HG03095 (cell line): ENCODE results near the gene MRTFB.

Experiments used
- ATAC-seq: cut with Tn5 transposase; IDR thresholded peaks from one replicate; pipeline ENCODE4 v1.9.1; 2021; ENCODE audit warnings: moderate library complexity; ENCODE audit not compliant: unreplicated experiment

The MRTFB gene

DNA sequence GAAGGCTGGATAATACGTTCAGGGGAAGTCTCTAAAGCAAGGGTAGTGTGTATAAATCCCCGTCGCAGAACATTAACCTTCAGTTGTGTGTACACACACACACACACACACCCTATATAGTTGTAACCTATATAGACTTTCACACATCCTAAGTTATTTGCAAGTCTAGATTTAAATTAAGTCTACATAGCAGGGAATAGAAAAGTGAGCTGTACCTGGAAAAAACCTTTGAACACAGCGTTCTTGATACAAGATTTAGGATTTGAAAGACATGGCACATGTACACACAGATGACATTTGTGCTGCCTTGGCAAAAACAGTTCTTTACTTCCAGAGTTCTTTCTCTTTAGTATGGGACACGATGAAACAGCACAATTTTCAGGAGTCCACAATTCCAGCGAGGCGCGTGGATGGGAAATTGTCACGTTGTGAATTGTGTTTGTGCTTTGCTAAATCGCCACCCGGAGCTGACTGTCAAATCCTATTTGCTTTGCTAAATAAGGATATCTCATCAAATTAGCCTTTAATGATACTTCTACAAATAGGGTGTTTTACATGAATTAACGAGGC is 233.9 kb downstream of the MRTFB start:
- ATAC-seq: no peak

GRCh38 chr16:14306485-14307058 is 235.5 kb downstream of the MRTFB start:
- no peak for ATAC-seq

DNA sequence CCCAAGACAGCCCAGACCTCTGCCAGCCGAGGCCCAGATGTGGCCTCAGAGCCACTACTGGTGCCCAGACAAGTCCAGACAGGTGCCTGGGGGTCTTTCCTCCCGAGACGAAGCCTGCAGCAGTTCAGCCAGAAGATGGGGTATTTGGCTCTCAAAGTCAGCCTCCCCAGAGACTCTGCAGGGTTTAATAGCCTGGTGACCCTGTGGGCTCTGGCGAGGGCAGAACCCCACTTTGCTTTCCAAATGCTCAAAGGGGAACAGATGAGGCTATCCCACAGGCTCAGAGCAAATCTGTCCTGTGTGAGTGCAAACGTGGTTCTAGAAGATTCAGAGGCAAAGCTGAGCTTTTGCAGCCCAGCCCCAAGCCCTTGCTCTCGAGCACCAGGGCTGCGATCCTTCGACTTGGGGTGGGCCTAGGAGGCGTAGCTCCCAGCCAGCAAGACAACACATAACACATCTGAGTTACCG is 236.0 kb downstream of the MRTFB start:
- no peak for ATAC-seq

DNA sequence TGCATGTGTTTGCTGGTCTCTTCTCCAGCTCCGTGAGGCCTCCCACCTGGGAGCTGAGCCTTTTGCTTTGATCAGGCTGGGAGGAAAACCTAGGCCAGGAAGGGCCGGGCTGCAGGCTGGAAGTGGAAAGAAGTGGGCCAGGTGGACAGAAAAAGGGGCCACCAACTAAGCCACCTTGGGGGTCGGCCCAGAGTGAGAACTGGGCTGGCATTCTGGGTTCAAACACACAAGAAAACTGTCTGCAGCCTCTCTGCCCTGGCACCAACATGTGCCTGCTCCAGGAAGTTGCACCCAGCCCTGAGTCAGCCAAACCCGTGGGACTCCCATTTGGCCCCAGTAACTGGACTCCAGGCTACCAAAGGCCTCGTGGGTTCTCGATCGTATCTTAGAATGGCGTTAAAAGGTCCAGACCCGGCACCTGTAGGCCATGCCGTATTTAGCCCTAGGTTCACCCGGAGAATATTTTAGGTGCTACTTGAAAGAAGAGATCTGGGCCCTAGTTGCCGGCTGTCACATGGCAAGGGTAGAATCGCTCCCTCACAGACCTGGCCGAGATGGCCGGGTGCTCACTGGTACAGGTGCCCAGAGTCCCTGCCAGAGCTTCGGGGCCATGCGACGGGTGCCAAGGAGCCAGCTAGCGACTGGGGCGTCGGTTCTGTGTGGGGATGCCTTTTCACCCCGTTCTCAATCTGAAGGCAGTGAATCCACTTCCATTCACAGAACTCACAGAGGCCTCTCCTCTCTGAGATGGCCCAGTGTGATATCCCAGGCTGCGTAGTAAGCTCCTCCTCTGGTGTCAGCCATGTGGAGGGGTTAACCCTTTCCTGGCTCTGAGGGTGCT is 236.6 kb downstream of the MRTFB start:
- ATAC-seq: no peak

DNA sequence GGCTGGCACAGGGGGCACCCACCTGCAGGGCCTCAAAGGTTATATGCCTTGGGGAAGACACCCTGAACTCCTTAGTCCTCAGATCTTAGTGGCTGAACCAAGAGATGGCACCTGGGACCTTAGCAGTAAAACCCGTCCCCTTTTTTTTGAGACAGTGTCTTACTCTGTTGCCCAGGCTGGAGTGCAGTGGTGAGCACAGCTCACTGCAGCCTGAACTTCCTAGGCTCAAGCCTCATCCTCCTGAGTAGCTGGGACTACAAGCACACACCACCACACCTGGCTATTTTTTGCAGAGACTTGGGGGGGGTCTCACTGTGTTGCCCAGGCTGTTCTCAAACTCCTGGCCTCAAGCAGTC is 237.2 kb downstream of the MRTFB start:
- ATAC-seq: no peak

DNA sequence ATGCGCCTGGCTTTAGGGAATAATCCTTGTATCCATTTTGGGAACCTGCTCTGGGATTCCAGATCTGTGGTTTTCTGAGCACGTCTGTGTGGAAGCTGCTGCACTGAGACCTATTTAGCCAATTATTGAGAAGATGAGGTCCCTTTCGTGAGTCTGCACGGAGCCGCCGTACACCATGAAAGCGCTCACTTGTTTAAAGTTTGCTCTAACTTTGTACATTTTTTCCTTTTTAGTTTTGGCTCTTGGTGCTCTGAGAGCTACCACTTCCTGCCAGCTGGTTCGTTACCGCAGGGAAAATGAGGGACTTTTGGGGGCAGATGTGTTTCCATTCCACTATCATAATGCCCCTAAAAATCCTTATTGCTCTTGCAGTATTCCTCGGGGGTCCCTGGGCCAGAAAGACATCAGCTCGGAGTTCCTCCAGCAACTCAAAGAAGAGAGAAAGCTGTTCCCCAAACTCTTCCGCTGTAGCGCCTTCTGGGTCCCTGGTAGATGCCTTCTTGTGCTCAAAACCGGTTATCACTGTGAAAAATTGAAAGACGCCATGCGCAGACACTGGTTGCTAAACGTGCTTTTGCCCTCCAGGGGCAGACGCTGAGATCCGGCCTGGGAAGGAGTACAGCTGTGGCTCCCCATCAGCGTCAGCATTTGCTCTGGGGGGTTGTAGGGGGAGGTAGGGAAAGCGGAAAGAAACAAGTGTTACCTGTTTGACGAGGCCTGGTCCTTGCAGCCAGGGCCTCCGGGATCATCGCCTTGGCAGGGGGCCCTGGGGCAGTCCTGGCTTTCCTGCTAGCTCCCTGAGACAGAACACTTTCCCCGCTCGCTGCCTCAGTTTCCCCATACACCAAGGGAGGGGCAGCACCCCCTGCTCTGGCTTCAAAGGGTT is 238.1 kb downstream of the MRTFB start:
- no peak for ATAC-seq

GRCh38 chr16:14309906-14310305 is 238.8 kb downstream of the MRTFB start:
- no peak for ATAC-seq

DNA sequence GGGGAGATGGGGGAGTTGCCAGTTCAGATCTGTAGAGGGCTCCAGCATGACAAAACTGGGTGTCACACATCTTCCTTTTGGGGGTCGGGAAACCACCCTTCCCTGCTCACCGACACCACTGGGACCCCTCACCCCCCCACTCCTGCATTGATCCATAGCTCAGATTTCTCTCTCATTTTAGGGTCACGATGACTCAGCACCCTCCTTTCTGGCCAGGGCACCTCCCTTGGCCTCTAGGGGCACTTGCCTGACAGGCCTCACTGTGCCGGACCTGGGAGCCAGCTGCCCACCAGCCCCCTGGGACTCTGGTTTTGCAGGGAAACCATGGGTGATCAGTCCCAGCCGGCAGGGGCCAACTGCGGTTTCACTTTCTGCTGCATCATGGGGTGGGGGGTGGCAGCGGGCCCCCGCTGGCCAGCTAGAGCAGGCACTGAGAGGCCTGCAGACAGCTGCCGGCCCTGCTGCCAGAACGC is 239.4 kb downstream of the MRTFB start:
- ATAC-seq: no peak

DNA sequence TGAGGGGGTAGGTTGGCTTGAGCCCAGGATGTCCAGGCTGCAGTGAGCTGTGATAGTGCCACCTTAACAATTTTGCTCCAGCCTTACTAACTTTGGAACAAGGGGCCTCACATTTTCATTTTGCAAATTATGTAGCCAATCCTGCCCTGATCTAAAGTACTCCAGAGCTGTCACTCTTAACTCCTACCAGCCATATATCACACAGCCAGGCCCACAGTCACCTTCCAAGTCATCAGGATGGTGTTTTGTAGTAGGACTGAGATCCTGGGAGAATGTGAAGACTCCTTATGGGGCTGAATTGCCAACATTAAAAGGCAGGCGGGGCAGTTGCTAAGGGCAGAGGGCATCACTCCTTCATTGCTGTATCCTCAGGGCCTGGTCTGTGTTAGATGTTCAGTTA is 243.0 kb downstream of the MRTFB start:
- ATAC-seq: no peak

DNA sequence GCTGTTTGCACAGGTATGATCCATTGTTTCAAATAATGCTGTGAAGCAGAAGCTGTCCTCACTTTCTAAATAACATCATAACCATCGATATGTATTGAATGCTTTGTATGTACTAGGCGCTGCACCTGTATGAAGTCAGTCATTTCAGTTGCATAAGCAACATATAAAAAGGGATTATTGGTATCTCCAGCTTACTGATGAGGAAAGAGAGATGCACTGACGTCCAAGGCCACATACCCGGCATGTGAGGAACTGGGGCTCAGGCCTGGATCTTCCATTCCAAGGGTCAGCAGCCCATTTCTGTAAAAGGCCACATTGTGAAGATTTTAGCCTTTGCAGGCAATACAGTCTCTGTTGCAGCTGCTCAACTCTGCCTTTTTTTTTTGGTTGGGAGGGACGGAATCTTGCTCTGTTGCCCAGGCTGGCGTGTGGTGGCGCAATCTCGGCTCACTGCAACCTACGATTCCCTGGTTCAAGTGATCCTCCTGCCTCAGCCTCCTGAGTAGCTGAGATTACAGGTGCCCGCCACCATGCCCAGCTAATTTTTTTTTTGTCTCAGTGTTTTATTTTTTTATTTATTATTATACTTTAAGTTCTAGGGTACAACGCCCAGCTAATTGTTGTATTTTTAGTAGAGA is 244.7 kb downstream of the MRTFB start:
- no peak for ATAC-seq
